Measurements from ENCODE around the gene TMEM233. TPM values are rescaled to one million over a fixed set of nuclear protein-coding genes. Genes with fewer than 3 reads are reported as not detected.

TMEM233 gene
- total RNA-seq, 1 donor from 2014 or later = 0.96 TPM

GRCh38 chr12:119687406-119687805, 93.8 kb downstream of the TMEM233 start:
- no peaks in the 10 kb centered on the region for H3K36me3 ChIP-seq
- DNase-seq = no peak
- ATAC-seq = no peak
- no peak overlapping the region for H3K27ac ChIP-seq
- H3K9me3 ChIP-seq = no peaks in the 10 kb centered on the region
- TF ChIP-seq CTCF (IDR thresholded peaks at IDR 0.05) = no peak
- H3K4me3 ChIP-seq = no peak overlapping the region
- intact Hi-C loops (cut with DNase I) = no loop called here
- peaks cover 15% of the 10 kb centered on the region for H3K4me1 ChIP-seq
- H3K27me3 ChIP-seq = no peaks in the 10 kb centered on the region

DNA sequence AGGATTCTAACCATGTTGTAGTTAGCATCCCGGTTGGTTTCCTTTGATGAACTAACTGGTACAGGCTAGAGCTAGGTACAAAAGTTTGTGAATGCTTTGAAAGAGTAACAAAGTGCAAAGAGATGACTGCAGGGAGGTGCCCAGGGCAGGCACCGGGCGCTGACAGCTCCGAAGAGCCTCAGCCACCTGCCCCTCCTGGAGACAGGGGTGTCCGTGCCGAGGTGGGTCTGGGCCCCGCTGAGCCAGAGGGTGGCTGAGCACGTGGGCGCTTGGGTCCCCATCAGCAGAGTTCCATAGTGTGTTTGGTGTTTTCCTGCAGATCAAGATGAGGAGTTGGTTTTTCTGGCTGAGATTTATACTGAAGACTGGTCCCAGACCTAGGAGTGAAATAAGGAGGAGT, 94.3 kb downstream of the TMEM233 start:
- ATAC-seq (no peak), DNase-seq (no peak)
- no peaks in the 10 kb centered on the region for H3K36me3 ChIP-seq
- peaks cover 19% of the 10 kb centered on the region for H3K4me1 ChIP-seq
- no peak overlapping the region for H3K27ac ChIP-seq
- TF ChIP-seq CTCF (IDR thresholded peaks at IDR 0.05) = no peak
- intact Hi-C loops (cut with DNase I) = no loop called here
- H3K9me3 ChIP-seq = no peaks in the 10 kb centered on the region
- H3K27me3 ChIP-seq = no peaks in the 10 kb centered on the region
- no peak overlapping the region for H3K4me3 ChIP-seq

GRCh38 chr12:119689935-119690500, 96.4 kb downstream of the TMEM233 start:
- no peak for ATAC-seq
- Histone ChIP-seq H3K36me3 (no peaks in the 10 kb centered on the region), H3K4me3 (no peak overlapping the region), H3K9me3 (no peaks in the 10 kb centered on the region), H3K27ac (no peak overlapping the region), H3K27me3 (no peaks in the 10 kb centered on the region), H3K4me1 (peaks cover 31% of the 10 kb centered on the region)
- intact Hi-C loops (cut with DNase I) = no loop called here
- no peak for DNase-seq
- no peak for TF ChIP-seq CTCF (IDR thresholded peaks at IDR 0.05)

DNA sequence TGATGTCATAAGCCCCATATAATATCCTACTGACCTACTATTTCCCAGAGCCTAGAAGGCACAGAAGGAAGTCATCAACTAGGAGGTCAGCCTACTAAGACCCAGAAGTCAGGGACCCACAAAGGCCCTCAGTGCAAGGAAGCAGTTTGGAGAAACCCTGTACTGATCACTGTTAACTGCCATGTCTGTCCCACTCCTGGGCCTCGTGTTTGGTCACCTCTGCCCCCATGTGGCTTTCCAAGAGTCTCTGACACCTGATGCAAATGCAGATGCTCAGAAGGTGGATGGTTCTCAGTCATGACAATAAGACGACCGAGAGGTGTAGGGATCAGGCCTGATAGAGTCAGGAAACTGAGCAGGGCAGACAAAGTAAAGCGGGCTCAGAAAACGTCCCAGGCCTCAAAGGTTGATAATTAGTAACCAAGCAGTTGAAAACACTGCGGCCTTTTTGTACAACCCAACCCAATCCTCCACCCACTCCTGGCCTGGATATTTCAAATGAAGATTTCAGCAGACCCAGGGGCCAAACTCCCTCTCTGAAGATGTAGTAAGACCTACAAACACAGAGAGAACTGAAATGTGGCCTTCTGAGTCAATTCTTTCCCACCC, 97.7 kb downstream of the TMEM233 start:
- TF ChIP-seq CTCF (IDR thresholded peaks at IDR 0.05) = no peak
- peaks cover 23% of the 10 kb centered on the region for H3K4me1 ChIP-seq
- intact Hi-C loops (cut with DNase I) = no loop called here

DNA sequence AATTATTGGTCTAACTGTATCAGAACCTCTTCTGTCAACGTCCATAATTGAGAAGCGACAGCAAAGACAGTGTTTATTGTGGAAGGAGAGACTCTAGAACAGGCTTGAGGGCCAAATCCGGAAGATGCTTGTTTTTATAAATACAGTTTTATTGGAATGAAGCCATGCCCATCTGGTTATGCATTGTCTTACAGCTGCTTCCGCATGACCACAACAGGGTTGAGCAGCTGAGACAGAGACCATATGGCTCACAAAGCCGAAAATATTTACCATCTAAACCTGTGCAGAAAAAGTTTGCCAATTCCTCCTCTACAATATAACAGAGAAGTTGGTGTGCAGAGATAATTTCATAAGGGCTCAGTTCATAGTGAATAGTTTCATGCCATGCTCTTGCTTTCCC, 98.8 kb downstream of the TMEM233 start:
- Histone ChIP-seq H3K4me3 (no peak overlapping the region), H3K27ac (peak overlapping the region; percentile 44), H3K9me3 (no peaks in the 10 kb centered on the region), H3K27me3 (no peaks in the 10 kb centered on the region), H3K36me3 (no peaks in the 10 kb centered on the region), H3K4me1 (peaks cover 23% of the 10 kb centered on the region)
- no peak for TF ChIP-seq CTCF (IDR thresholded peaks at IDR 0.05)
- intact Hi-C loops (cut with DNase I) = no loop called here
- no peak for DNase-seq
- ATAC-seq = no peak

More for the DNA sequence above, 97.7 kb downstream of the TMEM233 start:
- Histone ChIP-seq H3K36me3 (no peaks in the 10 kb centered on the region), H3K4me3 (no peak overlapping the region), H3K27ac (no peak overlapping the region), H3K27me3 (no peaks in the 10 kb centered on the region), H3K9me3 (no peaks in the 10 kb centered on the region)
- no peak for ATAC-seq
- no peak for DNase-seq

Other genes with a start within 250 kb of the TMEM233 start
- gene PRKAB1, start 74.4 kb downstream of the TMEM233 start, total RNA-seq = 54.7 TPM

Data from upper lobe of right lung (tissue), 1 donor.